Immature natural killer cell (primary cell): ENCODE results near the gene RPL18. TPM values are rescaled to one million over a fixed set of nuclear protein-coding genes. Genes with fewer than 3 reads are reported as not detected.

Experiments used
- DNase-seq, 3 donors: peaks; one replicate each; pipeline ENCODE4 v3.0.0; 2022; ENCODE audit warnings: mixed read lengths in 1 of 3
- H3K27ac Mint-ChIP-seq, 6 donors: one replicate each; pipeline ENCODE4 v1.8.0; 2020; ENCODE audit warnings: mixed read lengths in 6 of 6, mild to moderate bottlenecking in 5 of 6, inconsistent platforms in 4 of 6, moderate library complexity in 3 of 6
- H3K27me3 Mint-ChIP-seq, 3 donors: one replicate each; pipeline ENCODE4 v1.8.0; 2020 to 2021; ENCODE audit warnings: low read depth in 3 of 3, mild to moderate bottlenecking in 3 of 3, mixed read lengths in 3 of 3, moderate library complexity in 3 of 3, inconsistent platforms in 1 of 3
- H3K36me3 Mint-ChIP-seq, 3 donors: one replicate each; pipeline ENCODE4 v1.8.0; 2020; ENCODE audit warnings: mixed read lengths in 3 of 3, inconsistent platforms in 2 of 3, mild to moderate bottlenecking in 2 of 3
- H3K4me1 Mint-ChIP-seq, 2 donors: one replicate each; pipeline ENCODE4 v1.8.0; 2020; ENCODE audit warnings: inconsistent platforms in 2 of 2, mild to moderate bottlenecking in 2 of 2, mixed read lengths in 2 of 2, moderate library complexity in 1 of 2
- H3K4me3 Mint-ChIP-seq, 5 donors: one replicate each; pipeline ENCODE4 v1.8.0; 2020; ENCODE audit warnings: mild to moderate bottlenecking in 5 of 5, mixed read lengths in 5 of 5, inconsistent platforms in 3 of 5, moderate library complexity in 3 of 5
- H3K9me3 Mint-ChIP-seq, 6 donors: one replicate each; pipeline ENCODE4 v1.8.0; 2020; ENCODE audit warnings: mild to moderate bottlenecking in 6 of 6, mixed read lengths in 6 of 6, inconsistent platforms in 4 of 6, moderate library complexity in 3 of 6
- polyA plus RNA-seq, 3 donors: library from polyadenylated mRNA; unstranded; fragments of 300-500 nt; fragmentation: Illumina TruSeq; gene quantifications; one replicate each; pipeline ENCODE4 v1.2.3, GENCODE V29; 2021

RPL18 gene
- polyA plus RNA-seq, 3 donors from 2014 or later: 938 to 1,525 (median 950) TPM

GRCh38 chr19:48638831-48639381 is 19.9 kb upstream of the RPL18 start:
- Mint-ChIP-seq H3K4me3 (peak overlapping the region; percentile 89 to 98 (median 92)), H3K27ac (peak overlapping the region; percentile 98 to 100 (median 98)), H3K36me3 (peaks cover 0 to 5% (median 0%) of the 10 kb centered on the region in 3 donors), H3K9me3 (no peaks in the 10 kb centered on the region), H3K27me3 (peaks cover 14 to 24% (median 14%) of the 10 kb centered on the region in 3 donors), H3K4me1 (peaks cover 39 to 45% of the 10 kb centered on the region in 2 donors)
- DNase-seq: no peak

GRCh38 chr19:48637948-48638830 is 19.2 kb upstream of the RPL18 start:
- Mint-ChIP-seq H3K27ac (peak overlapping the region; percentile 98 to 100 (median 98)), H3K4me3 (peak overlapping the region; percentile 89 to 98 (median 92)), H3K36me3 (peaks cover 0 to 5% (median 0%) of the 10 kb centered on the region in 3 donors), H3K4me1 (peaks cover 46 to 52% of the 10 kb centered on the region in 2 donors), H3K9me3 (no peaks in the 10 kb centered on the region), H3K27me3 (peaks cover 14 to 24% (median 14%) of the 10 kb centered on the region in 3 donors)
- peak; percentile 89 to 93 (median 90) for DNase-seq

- Mint-ChIP-seq H3K36me3 (peaks cover 0 to 5% (median 1%) of the 10 kb centered on the region in 3 donors), H3K4me3 (peak overlapping the region; percentile 89 to 98 (median 92)), H3K27ac (peak overlapping the region; percentile 98 to 100 (median 98)), H3K27me3 (peaks cover 14 to 24% (median 14%) of the 10 kb centered on the region in 3 donors), H3K4me1 (peaks cover 48 to 54% of the 10 kb centered on the region in 2 donors), H3K9me3 (no peaks in the 10 kb centered on the region)
- DNase-seq: peak; percentile 100
Measured at GRCh38 chr19:48637449-48637947, 18.5 kb upstream of the RPL18 start.

- no peak for DNase-seq
- H3K27me3 Mint-ChIP-seq: peaks cover 14 to 24% (median 14%) of the 10 kb centered on the region in 3 donors
- peaks cover 51 to 57% of the 10 kb centered on the region in 2 donors for H3K4me1 Mint-ChIP-seq
Measured at GRCh38 chr19:48636859-48637448, 18.0 kb upstream of the RPL18 start, which contains the start of gene DBP. TSS of gene DBP (minus strand) at chr19:48637379. CDS start at chr19:48636994, 385 bp downstream.

GRCh38 chr19:48635966-48636858 is 17.2 kb upstream of the RPL18 start:
- H3K4me1 Mint-ChIP-seq: peaks cover 56 to 57% of the 10 kb centered on the region in 2 donors
- H3K9me3 Mint-ChIP-seq: no peaks in the 10 kb centered on the region
- peak overlapping the region; percentile 85 to 99 (median 98) for H3K27ac Mint-ChIP-seq
- H3K36me3 Mint-ChIP-seq: peaks cover 4 to 6% (median 5%) of the 10 kb centered on the region in 3 donors
- peaks cover 14 to 24% (median 14%) of the 10 kb centered on the region in 3 donors for H3K27me3 Mint-ChIP-seq
- no peak for DNase-seq
- H3K4me3 Mint-ChIP-seq: peak overlapping the region; percentile 89 to 98 (median 92)

More at GRCh38 chr19:48636859-48637448, 18.0 kb upstream of the RPL18 start, which contains the start of gene DBP:
- Mint-ChIP-seq H3K4me3 (peak within 1 kb of the TSS; percentile 89 to 98 (median 92)), H3K9me3 (no peaks in the 10 kb centered on the region), H3K36me3 (peaks cover 0 to 5% (median 4%) of the 10 kb centered on the region in 3 donors), H3K27ac (peak within 1 kb of the TSS; percentile 98 to 100 (median 98))

GRCh38 chr19:48635263-48635965 is 16.4 kb upstream of the RPL18 start:
- Mint-ChIP-seq H3K9me3 (no peaks in the 10 kb centered on the region), H3K4me1 (peaks cover 52 to 57% of the 10 kb centered on the region in 2 donors), H3K4me3 (peak overlapping the region; percentile 89 to 98 (median 92)), H3K27me3 (peaks cover 14 to 24% (median 14%) of the 10 kb centered on the region in 3 donors), H3K36me3 (peaks cover 4 to 6% (median 5%) of the 10 kb centered on the region in 3 donors), H3K27ac (peak overlapping the region; percentile 78 to 99 (median 89))
- peak; percentile 66 to 71 (median 69) for DNase-seq

- no peaks in the 10 kb centered on the region for H3K9me3 Mint-ChIP-seq
- peaks cover 4 to 6% (median 5%) of the 10 kb centered on the region in 3 donors for H3K36me3 Mint-ChIP-seq
- H3K27ac Mint-ChIP-seq: peak overlapping the region; percentile 83 to 94 (median 91)
- H3K4me1 Mint-ChIP-seq: peaks cover 48 to 52% of the 10 kb centered on the region in 2 donors
- peaks cover 14 to 21% (median 15%) of the 10 kb centered on the region in 3 donors for H3K27me3 Mint-ChIP-seq
- H3K4me3 Mint-ChIP-seq: peak overlapping the region; percentile 78 to 87 (median 82)
- DNase-seq: peak; percentile 85 to 86 (median 86)
Measured at GRCh38 chr19:48634424-48635262, 15.7 kb upstream of the RPL18 start.

- H3K27ac Mint-ChIP-seq: peak overlapping the region; percentile 83 to 94 (median 91)
- H3K4me1 Mint-ChIP-seq: peaks cover 44 to 48% of the 10 kb centered on the region in 2 donors
- DNase-seq: no peak
- H3K4me3 Mint-ChIP-seq: peak overlapping the region; percentile 78 to 87 (median 82)
- H3K36me3 Mint-ChIP-seq: peaks cover 4 to 6% (median 5%) of the 10 kb centered on the region in 3 donors
- H3K9me3 Mint-ChIP-seq: no peaks in the 10 kb centered on the region
- H3K27me3 Mint-ChIP-seq: peaks cover 14 to 20% (median 15%) of the 10 kb centered on the region in 3 donors
Measured at GRCh38 chr19:48634036-48634342, 15.0 kb upstream of the RPL18 start.

GRCh38 chr19:48633148-48634035 is 14.4 kb upstream of the RPL18 start:
- H3K4me3 Mint-ChIP-seq: peak overlapping the region in 2 of 5 donors; percentile 10 to 87
- peaks cover 14 to 18% (median 15%) of the 10 kb centered on the region in 3 donors for H3K27me3 Mint-ChIP-seq
- H3K36me3 Mint-ChIP-seq: peaks cover 1 to 6% (median 4%) of the 10 kb centered on the region in 3 donors
- no peaks in the 10 kb centered on the region for H3K9me3 Mint-ChIP-seq
- peak overlapping the region; percentile 74 to 94 (median 88) for H3K27ac Mint-ChIP-seq
- peaks cover 42 to 46% of the 10 kb centered on the region in 2 donors for H3K4me1 Mint-ChIP-seq
- DNase-seq: no peak

- H3K27ac Mint-ChIP-seq: peak overlapping the region; percentile 28 to 75 (median 54)
- H3K27me3 Mint-ChIP-seq: peaks cover 10 to 15% (median 14%) of the 10 kb centered on the region in 3 donors
- peak overlapping the region in 4 of 5 donors; percentile 2 to 29 (median 16) for H3K4me3 Mint-ChIP-seq
Measured at GRCh38 chr19:48632692-48633147, 13.7 kb upstream of the RPL18 start.

More at GRCh38 chr19:48632692-48633147, 13.7 kb upstream of the RPL18 start:
- no peak for DNase-seq
- peaks cover 41 to 43% of the 10 kb centered on the region in 2 donors for H3K4me1 Mint-ChIP-seq
- no peaks in the 10 kb centered on the region for H3K9me3 Mint-ChIP-seq
- peaks cover 0 to 6% (median 4%) of the 10 kb centered on the region in 3 donors for H3K36me3 Mint-ChIP-seq
